H54 (cell line): ENCODE data around the gene RNU1-4.
"Not testable (repeated sequence)": the region's sequence is repeated elsewhere in the genome, so short reads cannot be mapped to it uniquely, and the experiment has no call there.

Experiments
- DNase-seq: peaks from one replicate; pipeline ENCODE4 v3.0.0; 2011; ENCODE audit warnings: low spot score, mixed read lengths; ENCODE audit not compliant: insufficient read length
- FAIRE-seq: peaks from 3 replicates; lab custom pipeline; 2011; peaks lifted over from hg19 to GRCh38; lab: Jason Lieb, UNC

The RNU1-4 gene

GRCh38 chr1:16740047-16740964 lies at the start of gene RNU1-4:
RNU1-4 (plus strand) TSS chr1:16740516.
- not testable (repeated sequence) for DNase-seq
- FAIRE-seq, result peak; percentile 92

- not testable (repeated sequence) for DNase-seq, FAIRE-seq
Observed at GRCh38 chr1:16690971-16691682, 49.2 kb upstream of the RNU1-4 start.

GRCh38 chr1:16692283-16692682 lies 48.0 kb upstream of the RNU1-4 start:
- DNase-seq, FAIRE-seq: not testable (repeated sequence)

- not testable (repeated sequence) for DNase-seq, FAIRE-seq
Observed at GRCh38 chr1:16692717-16693448, 47.4 kb upstream of the RNU1-4 start.

GRCh38 chr1:16693449-16694307 lies 46.6 kb upstream of the RNU1-4 start:
- not testable (repeated sequence) for FAIRE-seq, DNase-seq

GRCh38 chr1:16694308-16694702 lies 46.0 kb upstream of the RNU1-4 start:
- not testable (repeated sequence) for FAIRE-seq, DNase-seq

GRCh38 chr1:16696507-16697150 lies 43.7 kb upstream of the RNU1-4 start:
- DNase-seq, FAIRE-seq: not testable (repeated sequence)

GRCh38 chr1:16697152-16697551 lies 43.2 kb upstream of the RNU1-4 start:
- not testable (repeated sequence) for FAIRE-seq, DNase-seq

GRCh38 chr1:16699440-16699839 lies 40.9 kb upstream of the RNU1-4 start:
- FAIRE-seq, DNase-seq: not testable (repeated sequence)

- not testable (repeated sequence) for FAIRE-seq, DNase-seq
Observed at GRCh38 chr1:16700138-16700895, 40.0 kb upstream of the RNU1-4 start.

- not testable (repeated sequence) for FAIRE-seq, DNase-seq
Observed at GRCh38 chr1:16701189-16701588, 39.1 kb upstream of the RNU1-4 start.

GRCh38 chr1:16702280-16702679 lies 38.0 kb upstream of the RNU1-4 start:
- DNase-seq, FAIRE-seq: not testable (repeated sequence)

- peak; percentile 84 for FAIRE-seq
- not testable (repeated sequence) for DNase-seq
Observed at GRCh38 chr1:16703141-16703540, 37.2 kb upstream of the RNU1-4 start.

GRCh38 chr1:16703602-16704001 lies 36.7 kb upstream of the RNU1-4 start:
- DNase-seq, result not testable (repeated sequence)

GRCh38 chr1:16704076-16704475 lies 36.2 kb upstream of the RNU1-4 start:
- FAIRE-seq, result not testable (repeated sequence)

More at GRCh38 chr1:16703602-16704001, 36.7 kb upstream of the RNU1-4 start:
- FAIRE-seq, result not testable (repeated sequence)

GRCh38 chr1:16704502-16705100 lies 35.7 kb upstream of the RNU1-4 start:
- FAIRE-seq, DNase-seq: not testable (repeated sequence)

More at GRCh38 chr1:16704076-16704475, 36.2 kb upstream of the RNU1-4 start:
- DNase-seq, result not testable (repeated sequence)

GRCh38 chr1:16706302-16706701 lies 34.0 kb upstream of the RNU1-4 start:
- not testable (repeated sequence) for DNase-seq, FAIRE-seq
